HCEC 1CT (cell line): ENCODE measurements around the gene ZCCHC10.
"Not testable (repeated sequence)": the region's sequence is repeated elsewhere in the genome, so short reads cannot be mapped to it uniquely, and the experiment has no call there.

Experiments used
- DNase-seq: peaks from one replicate; pipeline ENCODE4 v3.0.0-alpha.2; 2017

The ZCCHC10 gene

GRCh38 chr5:132972436-132972828, 53.9 kb downstream of the ZCCHC10 start:
- DNase-seq = not testable (repeated sequence)

- peak; percentile 40 for DNase-seq
Observed at GRCh38 chr5:132971483-132972435, 54.6 kb downstream of the ZCCHC10 start.

GRCh38 chr5:132965120-132965519, 61.2 kb downstream of the ZCCHC10 start:
- no peak for DNase-seq

GRCh38 chr5:132963171-132964104, 62.9 kb downstream of the ZCCHC10 start, which contains the start of gene AFF4:
TSS of gene AFF4 (minus strand) at chr5:132963634. CDS start at chr5:132937189, 26,445 bp downstream.
- peak; percentile 95 for DNase-seq

GRCh38 chr5:132962429-132963021, 63.8 kb downstream of the ZCCHC10 start:
- peak; percentile 67 for DNase-seq

GRCh38 chr5:132961887-132962286, 64.5 kb downstream of the ZCCHC10 start:
- peak; percentile 63 for DNase-seq

GRCh38 chr5:132961123-132961815, 65.1 kb downstream of the ZCCHC10 start:
- peak; percentile 5 for DNase-seq

- DNase-seq = not testable (repeated sequence)
Observed at GRCh38 chr5:132956166-132956799, 70.1 kb downstream of the ZCCHC10 start.

GRCh38 chr5:132953710-132954109, 72.6 kb downstream of the ZCCHC10 start:
- DNase-seq = no peak

- DNase-seq = no peak
Observed at GRCh38 chr5:132952829-132953228, 73.5 kb downstream of the ZCCHC10 start.

- no peak for DNase-seq
Observed at GRCh38 chr5:132951897-132952296, 74.5 kb downstream of the ZCCHC10 start.

- no peak for DNase-seq
Observed at GRCh38 chr5:132949136-132949535, 77.2 kb downstream of the ZCCHC10 start.

GRCh38 chr5:132947671-132948070, 78.7 kb downstream of the ZCCHC10 start:
- DNase-seq = peak; percentile 70
